KMS-11 (cell line): ENCODE measurements around the gene KCNJ4.
A peak's percentile ranks its signal among the peaks of the same experiment; 100 is the strongest.
"Not testable (repeated sequence)": the region's sequence is repeated elsewhere in the genome, so short reads cannot be mapped to it uniquely, and the experiment has no call there.

ENCODE experiments used
- H2AFZ ChIP-seq: fragments of 200-600 bp; sonication (generic); 2 replicates; pipeline ENCODE4 v1.6.1; 2016; ENCODE audit warnings: antibody characterized with exemption, mixed run types, low read depth
- H3K27ac ChIP-seq: fragments of 200-600 bp; sonication (generic); 2 replicates; pipeline ENCODE4 v1.6.1; 2016; ENCODE audit warnings: mild to moderate bottlenecking, mixed run types
- H3K27me3 ChIP-seq: fragments of 200-600 bp; sonication (generic); 2 replicates; pipeline ENCODE4 v1.6.1; 2017; ENCODE audit warnings: mild to moderate bottlenecking, low read depth, mixed run types, moderate library complexity; ENCODE audit not compliant: insufficient read depth
- H3K36me3 ChIP-seq: fragments of 200-600 bp; sonication (generic); 2 replicates; pipeline ENCODE4 v1.6.1; 2017; ENCODE audit warnings: mild to moderate bottlenecking, mixed run types; ENCODE audit not compliant: insufficient read depth
- H3K4me1 ChIP-seq: fragments of 200-600 bp; sonication (generic); 2 replicates; pipeline ENCODE4 v1.6.1; 2016; ENCODE audit warnings: mild to moderate bottlenecking, low read depth, mixed run types; ENCODE audit not compliant: poor library complexity, severe bottlenecking
- H3K4me2 ChIP-seq: fragments of 200-600 bp; sonication (generic); 2 replicates; pipeline ENCODE4 v1.7.0; 2016; ENCODE audit warnings: mild to moderate bottlenecking, mixed run types
- H3K4me3 ChIP-seq: fragments of 200-600 bp; sonication (generic); IDR thresholded peaks from 2 replicates; pipeline ENCODE4 v1.6.1; 2017; ENCODE audit warnings: low read depth, low read length, mixed read lengths; ENCODE audit not compliant: insufficient read depth
- H3K79me2 ChIP-seq: fragments of 200-600 bp; sonication (generic); 2 replicates; pipeline ENCODE4 v1.6.1; 2016; ENCODE audit warnings: low read depth, mixed run types; ENCODE audit not compliant: insufficient read depth
- H3K9ac ChIP-seq: fragments of 200-600 bp; sonication (generic); 2 replicates; pipeline ENCODE4 v1.6.1; 2016; ENCODE audit warnings: mild to moderate bottlenecking, mixed run types
- H4K20me1 ChIP-seq: fragments of 200-600 bp; sonication (generic); 2 replicates; pipeline ENCODE4 v1.6.1; 2016; ENCODE audit warnings: mild to moderate bottlenecking, mixed run types; ENCODE audit not compliant: insufficient read depth
- CTCF ChIP-seq: fragments of 200-600 bp; sonication (generic); conservative IDR thresholded peaks from 2 replicates; pipeline ENCODE4 v1.6.1; 2017; ENCODE audit warnings: low read depth, mild to moderate bottlenecking, antibody characterized with exemption, low read length, moderate library complexity, mixed read lengths

Gene KCNJ4

GRCh38 chr22:38412435-38413084, 42.4 kb downstream of the KCNJ4 start:
- TF ChIP-seq CTCF: peak; percentile 91
- Histone ChIP-seq H3K36me3 (no peaks in the 10 kb centered on the region), H3K79me2 (no peaks in the 10 kb centered on the region), H3K27ac (peak overlapping the region; percentile 43; the same call in 1 of the 2 replicates), H3K4me1 (peaks cover 31% of the 10 kb centered on the region), H3K9ac (peak overlapping the region; percentile 51; the same call in 1 of the 2 replicates), H3K27me3 (no peaks in the 10 kb centered on the region), H3K4me3 (no peak overlapping the region), H4K20me1 (no peaks in the 10 kb centered on the region), H3K4me2 (peak overlapping the region; percentile 96), H2AFZ (peak overlapping the region; percentile 99)

GRCh38 chr22:38411016-38411415, 44.0 kb downstream of the KCNJ4 start:
- no peak overlapping the region for H3K27ac ChIP-seq
- H3K27me3 ChIP-seq: no peaks in the 10 kb centered on the region
- H3K9ac ChIP-seq: no peak overlapping the region
- peaks cover 31% of the 10 kb centered on the region for H3K4me1 ChIP-seq
- no peaks in the 10 kb centered on the region for H3K36me3 ChIP-seq
- TF ChIP-seq CTCF: no peak
- H2AFZ ChIP-seq: no peak overlapping the region
- H3K4me3 ChIP-seq: no peak overlapping the region
- H3K4me2 ChIP-seq: no peak overlapping the region
- H4K20me1 ChIP-seq: no peaks in the 10 kb centered on the region
- H3K79me2 ChIP-seq: no peaks in the 10 kb centered on the region

GRCh38 chr22:38409916-38410315, 45.1 kb downstream of the KCNJ4 start:
- not testable (repeated sequence) for H2AFZ ChIP-seq, H3K4me3 ChIP-seq, H4K20me1 ChIP-seq, H3K36me3 ChIP-seq, H3K27me3 ChIP-seq, H3K4me2 ChIP-seq, H3K9ac ChIP-seq, H3K27ac ChIP-seq, H3K79me2 ChIP-seq
- H3K4me1 ChIP-seq: peaks cover 31% of the 10 kb centered on the region

- Histone ChIP-seq H2AFZ (no peak overlapping the region), H3K9ac (no peak overlapping the region), H4K20me1 (no peaks in the 10 kb centered on the region), H3K4me2 (no peak overlapping the region), H3K36me3 (no peaks in the 10 kb centered on the region), H3K4me3 (no peak overlapping the region), H3K4me1 (peaks cover 28% of the 10 kb centered on the region), H3K79me2 (peaks cover 7% of the 10 kb centered on the region; the same call in 1 of the 2 replicates), H3K27ac (no peak overlapping the region), H3K27me3 (no peaks in the 10 kb centered on the region)
- no peak for TF ChIP-seq CTCF
These were observed 48.4 kb downstream of the KCNJ4 start for GRCh38 chr22:38406617-38407016.

- H2AFZ ChIP-seq: no peak overlapping the region
- peaks cover 7% of the 10 kb centered on the region for H3K79me2 ChIP-seq
- no peak overlapping the region for H3K27ac ChIP-seq
- H3K4me2 ChIP-seq: no peak overlapping the region
- H4K20me1 ChIP-seq: no peaks in the 10 kb centered on the region
- H3K4me3 ChIP-seq: no peak overlapping the region
- H3K9ac ChIP-seq: no peak overlapping the region
- no peaks in the 10 kb centered on the region for H3K36me3 ChIP-seq
- H3K27me3 ChIP-seq: no peaks in the 10 kb centered on the region
- no peak for TF ChIP-seq CTCF
- peaks cover 45% of the 10 kb centered on the region for H3K4me1 ChIP-seq
These were observed 50.6 kb downstream of the KCNJ4 start for GRCh38 chr22:38404419-38404818.
